Prostate gland (tissue), 2 donors: ENCODE results near the gene IRF9. TPM values are rescaled to one million over a fixed set of nuclear protein-coding genes. Genes with fewer than 3 reads are reported as not detected.

Experiments used
- DNase-seq: peaks from one replicate; pipeline ENCODE4 v3.0.0-alpha.2; 2019; ENCODE audit warnings: low spot score
- H3K27ac ChIP-seq, 2 donors: fragments of 200-600 bp; sonication (generic); 2 replicates each; pipeline ENCODE4 v1.5.1; 2017 to 2019
- H3K27me3 ChIP-seq: fragments of 200-600 bp; sonication (generic); replicated peaks from 2 replicates; pipeline ENCODE4 v1.5.1; 2019; ENCODE audit not compliant: insufficient read depth
- H3K36me3 ChIP-seq, 2 donors: fragments of 200-600 bp; sonication (generic); 1 replicate in 1 of 2; 2 replicates in 1 of 2; pipeline versions ENCODE4 v1.5.1 to v1.8.1; 2017 to 2019
- H3K4me1 ChIP-seq: fragments of 200-600 bp; sonication (generic); replicated peaks from 2 replicates; pipeline ENCODE4 v1.5.1; 2019
- H3K4me3 ChIP-seq, 2 donors: fragments of 200-600 bp; sonication (generic); 2 replicates each; pipeline ENCODE4 v1.5.1; 2017 to 2019
- H3K9me3 ChIP-seq: fragments of 200-600 bp; sonication (generic); 2 replicates; pipeline ENCODE4 v1.5.1; 2017
- CTCF ChIP-seq, 4 experiments: fragments of 200-600 bp in 2 of 4; fragments of 450-650 bp in 2 of 4; sonication (generic) in 2 of 4; IDR thresholded peaks; 1 replicate in 3 of 4; 2 replicates in 1 of 4; pipeline ENCODE4 v1.5.1; 2016 to 2019; ENCODE audit warnings: antibody characterized with exemption in 4 of 4, mild to moderate bottlenecking in 2 of 4, moderate library complexity in 2 of 4
- POLR2A ChIP-seq: fragments of 450-650 bp; IDR thresholded peaks from one replicate; pipeline ENCODE4 v1.6.1; 2016; ENCODE audit warnings: antibody characterized with exemption, mild to moderate bottlenecking
- POLR2AphosphoS5 ChIP-seq: sonication (generic); formaldehyde crosslinking; IDR thresholded peaks from one replicate; pipeline ENCODE4 v1.6.1; 2017; ENCODE audit warnings: antibody characterized with exemption
- WGBS: methylation state at CpG from one replicate; pipeline ENCODE4 v1.1.5; 2018; 5-methylcytosine and 5-hydroxymethylcytosine counted together
- intact Hi-C: fragments of 100-400 bp; cut with DNase I; formaldehyde crosslinking; loops from one replicate; pipeline ENCODE4 v1.14.2; 2022
- total RNA-seq, 2 donors: library from RNA; depleted of rRNA; stranded (reverse); fragments of >200 nt; gene quantifications; one replicate each; pipeline ENCODE4 v1.1.0, GENCODE V29; 2016

IRF9 gene
- total RNA-seq, 2 donors from 2014 or later, result 61.5 to 82.9 TPM

- intact Hi-C loops, result no loop called here
- DNase-seq, result no peak
- Histone ChIP-seq H3K4me3 (no peak overlapping the region), H3K9me3 (no peaks in the 10 kb centered on the region), H3K27me3 (no peaks in the 10 kb centered on the region), H3K27ac (peak overlapping the region in 1 of 2 donors; percentile 70), H3K36me3 (peaks cover 0 to 26% of the 10 kb centered on the region in 2 donors), H3K4me1 (peaks cover 4% of the 10 kb centered on the region)
- TF ChIP-seq POLR2AphosphoS5 (no peak), POLR2A (no peak), CTCF (IDR thresholded peaks at IDR 0.05) (no peak)
- WGBS, result 85% methylated on average over 2 of the region's 2 CpGs
Measured at GRCh38 chr14:24187539-24187915, 26.5 kb downstream of the IRF9 start.

GRCh38 chr14:24188251-24189058 lies 27.4 kb downstream of the IRF9 start, which contains the start of gene IPO4:
IPO4 (minus strand) TSS chr14:24188816; CDS start chr14:24188787, 29 bp downstream.
- intact Hi-C loops, result no loop called here
- Histone ChIP-seq H3K27ac (peak within 1 kb of the TSS; percentile 70 to 76), H3K27me3 (no peaks in the 10 kb centered on the region), H3K36me3 (peaks cover 0 to 26% of the 10 kb centered on the region in 2 donors), H3K4me1 (peaks cover 4% of the 10 kb centered on the region), H3K4me3 (peak within 1 kb of the TSS; percentile 58 to 59), H3K9me3 (no peaks in the 10 kb centered on the region)
- WGBS, result under 1% methylated on average over 52 of the region's 65 CpGs
- TF ChIP-seq POLR2AphosphoS5 (peak; percentile 98), POLR2A (peak; percentile 43), CTCF (IDR thresholded peaks at IDR 0.05) (peak in 1 of 4 experiments; percentile 35)
- peak; percentile 95 for DNase-seq

DNA sequence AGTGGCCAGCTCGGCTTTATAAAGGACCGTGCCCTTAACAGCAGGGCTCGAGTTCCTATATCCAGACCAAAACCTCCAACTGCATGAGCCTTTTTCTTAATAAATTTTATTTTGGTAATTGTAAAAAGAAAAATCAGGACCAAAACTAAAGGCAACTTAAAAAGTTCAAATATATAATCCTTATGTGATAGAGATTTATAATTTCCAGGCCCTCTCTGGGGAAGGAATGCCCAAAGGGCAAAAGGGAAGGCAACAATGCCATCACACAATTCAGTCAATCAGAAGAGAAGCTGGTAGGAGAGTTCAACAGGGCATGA lies 28.0 kb downstream of the IRF9 start:
- Histone ChIP-seq H3K36me3 (peaks cover 0 to 22% of the 10 kb centered on the region in 2 donors), H3K4me1 (peaks cover 4% of the 10 kb centered on the region), H3K9me3 (no peaks in the 10 kb centered on the region), H3K4me3 (no peak overlapping the region), H3K27ac (peak overlapping the region in 1 of 2 donors; percentile 76), H3K27me3 (no peaks in the 10 kb centered on the region)
- TF ChIP-seq POLR2A (no peak), POLR2AphosphoS5 (no peak)
- no peak for DNase-seq
- 2% methylated on average over 3 of the region's 3 CpGs for WGBS
- intact Hi-C loops, result no loop called here

- H3K36me3 ChIP-seq, result peaks cover 0 to 17% of the 10 kb centered on the region in 2 donors
- no peaks in the 10 kb centered on the region for H3K9me3 ChIP-seq
- no peak overlapping the region for H3K27ac ChIP-seq
- no peaks in the 10 kb centered on the region for H3K27me3 ChIP-seq
- intact Hi-C loops, result no loop called here
- H3K4me1 ChIP-seq, result peaks cover 4% of the 10 kb centered on the region
- WGBS, result 93% methylated on average over 9 of the region's 9 CpGs
- no peak overlapping the region for H3K4me3 ChIP-seq
- DNase-seq, result no peak
- TF ChIP-seq CTCF (IDR thresholded peaks at IDR 0.05), result no peak
- TF ChIP-seq POLR2A, result no peak
- TF ChIP-seq POLR2AphosphoS5, result no peak
Measured at GRCh38 chr14:24189460-24189859, 28.4 kb downstream of the IRF9 start.

DNA sequence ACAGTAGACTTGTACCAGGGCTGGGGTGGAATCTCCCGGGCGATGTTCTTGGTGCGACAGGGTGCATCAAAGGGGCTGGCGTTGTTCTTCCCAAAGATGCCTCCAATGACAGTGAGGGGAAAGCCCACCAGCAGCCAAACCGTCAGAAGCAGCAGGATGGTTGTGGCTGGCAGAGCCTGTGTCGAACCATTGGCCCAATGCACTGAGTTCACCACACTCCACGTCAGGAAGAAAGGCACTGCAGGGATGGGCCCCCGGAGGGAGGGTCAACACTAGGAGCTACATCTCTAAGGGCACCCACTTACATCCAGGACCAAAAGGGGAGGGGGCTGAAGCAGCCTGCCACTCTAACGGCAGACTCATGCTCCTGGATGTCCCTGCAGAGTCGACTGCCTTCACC lies 29.4 kb downstream of the IRF9 start:
- H3K36me3 ChIP-seq, result peaks cover 0 to 10% of the 10 kb centered on the region in 2 donors
- TF ChIP-seq POLR2A, result no peak
- no peak for TF ChIP-seq CTCF (IDR thresholded peaks at IDR 0.05)
- no peak for TF ChIP-seq POLR2AphosphoS5
- H3K4me1 ChIP-seq, result peaks cover 4% of the 10 kb centered on the region
- H3K4me3 ChIP-seq, result no peak overlapping the region
- intact Hi-C loops, result no loop called here
- no peaks in the 10 kb centered on the region for H3K27me3 ChIP-seq
- DNase-seq, result no peak
- 92% methylated on average over 10 of the region's 10 CpGs for WGBS
- no peaks in the 10 kb centered on the region for H3K9me3 ChIP-seq
- no peak overlapping the region for H3K27ac ChIP-seq
